T-cell (primary cell): ENCODE measurements around the gene RGCC. TPM values are rescaled to one million over a fixed set of nuclear protein-coding genes. Genes with fewer than 3 reads are reported as not detected.

Source experiments
- ATAC-seq, 4 experiments: fragments of 200-7000 bp in 3 of 4; fragments of 150-1000 bp in 1 of 4; cut with Tn5 transposase; replicated peaks in 1 of 4; 1 replicate in 3 of 4; 2 replicates in 1 of 4; pipeline ENCODE4 v1.10.0; 2021; ENCODE audit warnings: moderate library complexity in 3 of 4, mild to moderate bottlenecking in 2 of 4, moderate number of reproducible peaks in 1 of 4
- CTCF ChIA-PET, 2 donors: fragments of 300-600 bp; sonication (Branson Sonifier 250); formaldehyde crosslinking; loops; one replicate each; lab custom pipeline; 2022; ENCODE audit warnings: antibody characterized with exemption in 2 of 2; lab: Charles Lee
- POLR2A ChIA-PET, 2 donors: fragments of 300-600 bp; sonication (Branson Sonifier 250); formaldehyde crosslinking; loops; one replicate each; lab custom pipeline; 2022; ENCODE audit warnings: antibody characterized with exemption in 2 of 2; lab: Charles Lee
- DNase-seq, 35 experiments: peaks; one replicate each; pipeline versions ENCODE4 v3.0.0 to v3.0.0-alpha.2; 2013 to 2023
- H3K27ac ChIP-seq: one replicate; pipeline ENCODE4 v1.5.1; 2013; ENCODE audit warnings: low read length
- H3K27me3 ChIP-seq, 2 experiments: replicated peaks in 1 of 2; 1 replicate in 1 of 2; 2 replicates in 1 of 2; pipeline versions ENCODE4 v1.6.1 to v1.7.0; 2013; ENCODE audit warnings: low read length in 1 of 2, mixed read lengths in 1 of 2; ENCODE audit not compliant: control insufficient read depth in 2 of 2, insufficient read depth in 2 of 2; ENCODE audit errors: extremely low read depth in 1 of 2
- H3K36me3 ChIP-seq, 2 donors: 1 replicate in 1 of 2; 2 replicates in 1 of 2; pipeline versions ENCODE4 v1.6.1 to v1.7.0; 2013; ENCODE audit warnings: low read length in 1 of 2; ENCODE audit not compliant: control insufficient read depth in 2 of 2, insufficient read depth in 1 of 2; ENCODE audit errors: extremely low read depth in 1 of 2
- H3K4me1 ChIP-seq, 2 experiments: 1 replicate in 1 of 2; 2 replicates in 1 of 2; pipeline versions ENCODE4 v1.6.1 to v1.7.0; 2013; ENCODE audit warnings: low read length in 2 of 2, mixed read lengths in 1 of 2; ENCODE audit not compliant: insufficient read depth in 2 of 2, control insufficient read depth in 1 of 2; ENCODE audit errors: extremely low read depth in 1 of 2
- H3K4me3 ChIP-seq, 2 donors: 1 replicate in 1 of 2; 2 replicates in 1 of 2; pipeline versions ENCODE4 v1.5.1 to v1.7.0; 2013; ENCODE audit warnings: mild to moderate bottlenecking in 2 of 2, low read length in 1 of 2, moderate library complexity in 1 of 2; ENCODE audit not compliant: control insufficient read depth in 1 of 2; ENCODE audit errors: extremely low read depth in 1 of 2
- H3K9me3 ChIP-seq: 2 replicates; pipeline ENCODE4 v1.7.0; 2013
- H3K27ac Mint-ChIP-seq, 2 donors: one replicate each; pipeline ENCODE4 v1.8.0; 2020 to 2021; ENCODE audit warnings: mild to moderate bottlenecking in 2 of 2, mixed read lengths in 2 of 2
- H3K27me3 Mint-ChIP-seq, 2 donors: one replicate each; pipeline ENCODE4 v1.8.0; 2021 to 2022; ENCODE audit warnings: mixed read lengths in 2 of 2
- H3K36me3 Mint-ChIP-seq: one replicate; pipeline ENCODE4 v1.8.0; 2021; ENCODE audit warnings: mixed read lengths
- H3K4me1 Mint-ChIP-seq, 3 donors: one replicate each; pipeline ENCODE4 v1.8.0; 2020 to 2022; ENCODE audit warnings: mixed read lengths in 3 of 3, mild to moderate bottlenecking in 1 of 3
- H3K4me3 Mint-ChIP-seq, 3 donors: one replicate each; pipeline ENCODE4 v1.8.0; 2020 to 2022; ENCODE audit warnings: mild to moderate bottlenecking in 3 of 3, mixed read lengths in 3 of 3, moderate library complexity in 3 of 3
- H3K9me3 Mint-ChIP-seq, 3 donors: one replicate each; pipeline ENCODE4 v1.8.0; 2020 to 2022; ENCODE audit warnings: mixed read lengths in 3 of 3
- WGBS: methylation state at CpG from one replicate; pipeline ENCODE4 v1.1.5; 2013; ENCODE audit warnings: missing lambda C conversion rate; ENCODE audit not compliant: insufficient coverage; 5-methylcytosine and 5-hydroxymethylcytosine counted together
- total RNA-seq, 35 experiments: library from RNA in 6 of 35; stranded (reverse) in 6 of 35; fragments of 120-200 nt in 1 of 35; gene quantifications; one replicate each; pipeline versions ENCODE4 v1.2.1 to v1.2.4 and lab custom pipeline; 2013 to 2026

RGCC gene
- total RNA-seq, 5 donors from 2014 or later (not counting 1 experiment from before 2014, with no cell fraction given), result 151 to 515 (median 166) TPM

GRCh38 chr13:41513600-41513999, 56.2 kb downstream of the RGCC start:
- Mint-ChIP-seq H3K36me3 (no peaks in the 10 kb centered on the region), H3K4me1 (no peaks in the 10 kb centered on the region), H3K9me3 (no peaks in the 10 kb centered on the region), H3K4me3 (no peak overlapping the region), H3K27me3 (no peaks in the 10 kb centered on the region), H3K27ac (no peak overlapping the region)
- Histone ChIP-seq H3K9me3 (no peaks in the 10 kb centered on the region), H3K4me3 (no peak overlapping the region), H3K36me3 (no peaks in the 10 kb centered on the region), H3K27ac (no peak overlapping the region), H3K4me1 (peaks cover 0 to 6% of the 10 kb centered on the region in 2 experiments), H3K27me3 (no peaks in the 10 kb centered on the region)
- DNase-seq (no peak), ATAC-seq (no peak)
- WGBS, result 94% methylated on average over 10 of the region's 11 CpGs
- CTCF ChIA-PET, result interaction anchor here in 1 of 2 donors (0.7 kb wide), 1 partner anchor 20 kb away, joined by 3 read pairs; no protein-coding TSS in a partner anchor
- POLR2A ChIA-PET, result no interaction called here

GRCh38 chr13:41514853-41515395, 57.6 kb downstream of the RGCC start:
- Histone ChIP-seq H3K27ac (no peak overlapping the region), H3K4me3 (no peak overlapping the region), H3K27me3 (no peaks in the 10 kb centered on the region), H3K36me3 (no peaks in the 10 kb centered on the region), H3K9me3 (no peaks in the 10 kb centered on the region), H3K4me1 (peaks cover 0 to 6% of the 10 kb centered on the region in 2 experiments)
- Mint-ChIP-seq H3K27me3 (no peaks in the 10 kb centered on the region), H3K4me1 (no peaks in the 10 kb centered on the region), H3K36me3 (no peaks in the 10 kb centered on the region), H3K4me3 (no peak overlapping the region), H3K9me3 (no peaks in the 10 kb centered on the region), H3K27ac (no peak overlapping the region)
- POLR2A ChIA-PET, result no interaction called here
- DNase-seq (no peak), ATAC-seq (no peak)
- 100% methylated on average over 5 of the region's 7 CpGs for WGBS
- CTCF ChIA-PET, result no interaction called here

- no peak overlapping the region for H3K4me3 Mint-ChIP-seq
- no peaks in the 10 kb centered on the region for H3K27me3 ChIP-seq
- no peaks in the 10 kb centered on the region for H3K9me3 ChIP-seq
- CTCF ChIA-PET, result no interaction called here
- H3K4me1 Mint-ChIP-seq, result no peaks in the 10 kb centered on the region
- H3K36me3 ChIP-seq, result no peaks in the 10 kb centered on the region
- no peak overlapping the region for H3K27ac ChIP-seq
- ATAC-seq (no peak), DNase-seq (no peak)
- no peaks in the 10 kb centered on the region for H3K9me3 Mint-ChIP-seq
- no peak overlapping the region for H3K4me3 ChIP-seq
- no peak overlapping the region for H3K27ac Mint-ChIP-seq
- WGBS, result 93% methylated on average over 12 of the region's 15 CpGs
- H3K36me3 Mint-ChIP-seq, result no peaks in the 10 kb centered on the region
- H3K27me3 Mint-ChIP-seq, result no peaks in the 10 kb centered on the region
- peaks cover 0 to 6% of the 10 kb centered on the region in 2 experiments for H3K4me1 ChIP-seq
- POLR2A ChIA-PET, result no interaction called here
Observed at GRCh38 chr13:41515491-41516139, 58.3 kb downstream of the RGCC start.

GRCh38 chr13:41516166-41516565, 58.8 kb downstream of the RGCC start:
- no peak for ATAC-seq
- no peak overlapping the region for H3K27ac Mint-ChIP-seq
- H3K4me3 Mint-ChIP-seq, result no peak overlapping the region
- H3K36me3 ChIP-seq, result no peaks in the 10 kb centered on the region
- H3K4me3 ChIP-seq, result no peak overlapping the region
- H3K27me3 ChIP-seq, result no peaks in the 10 kb centered on the region
- peaks cover 0 to 6% of the 10 kb centered on the region in 2 experiments for H3K4me1 ChIP-seq
- no peaks in the 10 kb centered on the region for H3K27me3 Mint-ChIP-seq
- H3K27ac ChIP-seq, result no peak overlapping the region
- WGBS, result 100% methylated on average over 3 of the region's 3 CpGs
- no peaks in the 10 kb centered on the region for H3K4me1 Mint-ChIP-seq
- no peak for DNase-seq
- CTCF ChIA-PET, result no interaction called here
- H3K36me3 Mint-ChIP-seq, result no peaks in the 10 kb centered on the region
- POLR2A ChIA-PET, result no interaction called here
- no peaks in the 10 kb centered on the region for H3K9me3 ChIP-seq
- H3K9me3 Mint-ChIP-seq, result no peaks in the 10 kb centered on the region

- no peak overlapping the region for H3K4me3 Mint-ChIP-seq
- no peaks in the 10 kb centered on the region for H3K9me3 Mint-ChIP-seq
- ATAC-seq (no peak), DNase-seq (no peak)
- Histone ChIP-seq H3K27ac (no peak overlapping the region), H3K36me3 (no peaks in the 10 kb centered on the region), H3K4me1 (peaks cover 0 to 6% of the 10 kb centered on the region in 2 experiments), H3K9me3 (no peaks in the 10 kb centered on the region), H3K4me3 (no peak overlapping the region), H3K27me3 (no peaks in the 10 kb centered on the region)
- no CpG with 5 or more reads among the region's 4 CpGs for WGBS
- ChIA-PET POLR2A (no interaction called here), CTCF (interaction anchor here in 1 of 2 donors (0.5 to 0.6 kb wide), 2 partner anchors 12 to 78 kb away, joined by 3 to 5 read pairs; no protein-coding TSS in a partner anchor)
- H3K36me3 Mint-ChIP-seq, result no peaks in the 10 kb centered on the region
- H3K27ac Mint-ChIP-seq, result no peak overlapping the region
- H3K27me3 Mint-ChIP-seq, result no peaks in the 10 kb centered on the region
- H3K4me1 Mint-ChIP-seq, result no peaks in the 10 kb centered on the region
Observed at GRCh38 chr13:41516760-41517159, 59.4 kb downstream of the RGCC start.

- Histone ChIP-seq H3K27me3 (no peaks in the 10 kb centered on the region), H3K4me3 (no peak overlapping the region), H3K36me3 (no peaks in the 10 kb centered on the region), H3K4me1 (no peaks in the 10 kb centered on the region), H3K27ac (no peak overlapping the region), H3K9me3 (no peaks in the 10 kb centered on the region)
- H3K4me3 Mint-ChIP-seq, result no peak overlapping the region
- ATAC-seq (no peak), DNase-seq (no peak)
- POLR2A ChIA-PET, result no interaction called here
- 93% methylated on average over 6 of the region's 7 CpGs for WGBS
- no peaks in the 10 kb centered on the region for H3K9me3 Mint-ChIP-seq
- H3K27me3 Mint-ChIP-seq, result no peaks in the 10 kb centered on the region
- no peaks in the 10 kb centered on the region for H3K4me1 Mint-ChIP-seq
- CTCF ChIA-PET, result interaction anchor here in 1 of 2 donors (0.5 kb wide), 1 partner anchor 70 kb away, joined by 3 read pairs; no protein-coding TSS in a partner anchor
- H3K27ac Mint-ChIP-seq, result no peak overlapping the region
- H3K36me3 Mint-ChIP-seq, result no peaks in the 10 kb centered on the region
Observed at GRCh38 chr13:41520016-41520659, 62.8 kb downstream of the RGCC start.
